HCT116 (cell line): ENCODE measurements around the gene KSR2.

ENCODE experiments used
- EZH2phosphoT487 ChIP-seq: fragments of 200-600 bp; IDR thresholded peaks from 2 replicates; pipeline ENCODE4 v1.6.1; 2018; ENCODE audit warnings: antibody characterized with exemption, borderline replicate concordance
- POLR2A ChIP-seq: IDR thresholded peaks from 2 replicates; pipeline ENCODE4 v1.7.0; 2011; ENCODE audit warnings: borderline replicate concordance; ENCODE audit not compliant: insufficient read depth, insufficient read length; ENCODE audit errors: extremely low read depth
- POLR2AphosphoS5 ChIP-seq: IDR thresholded peaks from 2 replicates; pipeline ENCODE4 v1.6.1; 2011; ENCODE audit warnings: mild to moderate bottlenecking, low read depth, low read length, moderate library complexity
- ZNF274 ChIP-seq: fragments of 200-500 bp; sonication (Bioruptor generic); IDR thresholded peaks from 2 replicates; pipeline ENCODE4 v1.6.1; 2014; ENCODE audit warnings: mild to moderate bottlenecking, low read depth, low read length, inconsistent platforms
- TF ChIP-seq, protein P1 (sequence below), 3 experiments: fragments of 200-600 bp in 1 of 3; sonication (generic) in 1 of 3; IDR thresholded peaks in 2 of 3; conservative IDR thresholded peaks in 1 of 3; 2 replicates each; pipeline ENCODE4 v1.5.1; 2012 to 2017; ENCODE audit warnings: low read depth in 2 of 3, low read length in 2 of 3, antibody characterized with exemption in 1 of 3, borderline replicate concordance in 1 of 3, control low read depth in 1 of 3, mild to moderate bottlenecking in 1 of 3, mixed read lengths in 1 of 3, mixed run types in 1 of 3, moderate library complexity in 1 of 3; ENCODE audit not compliant: insufficient read depth in 1 of 3

DNA sequence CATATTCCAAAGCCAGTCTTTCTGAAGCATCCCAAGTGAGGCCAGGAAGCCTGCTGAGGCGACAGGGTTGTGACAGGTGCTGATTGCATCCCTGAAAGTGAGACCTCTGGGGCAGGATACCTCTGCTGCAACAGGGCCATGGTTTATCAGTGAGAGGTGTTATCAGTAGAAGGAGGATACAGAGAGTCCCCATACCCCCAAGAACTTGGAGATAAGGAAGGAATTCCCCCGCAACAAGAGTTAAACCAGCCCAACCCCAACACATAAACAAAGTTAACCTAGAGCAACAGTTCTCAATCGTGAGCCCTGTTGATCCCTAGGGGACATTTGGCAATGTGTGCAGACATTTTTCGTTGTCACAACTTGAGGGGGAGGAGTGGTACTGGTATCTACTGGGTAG is 374.3 kb downstream of the KSR2 start:
- TF ChIP-seq POLR2AphosphoS5 (no peak), POLR2A (no peak), ZNF274 (no peak), EZH2phosphoT487 (no peak)
- TF ChIP-seq, protein P1, sequence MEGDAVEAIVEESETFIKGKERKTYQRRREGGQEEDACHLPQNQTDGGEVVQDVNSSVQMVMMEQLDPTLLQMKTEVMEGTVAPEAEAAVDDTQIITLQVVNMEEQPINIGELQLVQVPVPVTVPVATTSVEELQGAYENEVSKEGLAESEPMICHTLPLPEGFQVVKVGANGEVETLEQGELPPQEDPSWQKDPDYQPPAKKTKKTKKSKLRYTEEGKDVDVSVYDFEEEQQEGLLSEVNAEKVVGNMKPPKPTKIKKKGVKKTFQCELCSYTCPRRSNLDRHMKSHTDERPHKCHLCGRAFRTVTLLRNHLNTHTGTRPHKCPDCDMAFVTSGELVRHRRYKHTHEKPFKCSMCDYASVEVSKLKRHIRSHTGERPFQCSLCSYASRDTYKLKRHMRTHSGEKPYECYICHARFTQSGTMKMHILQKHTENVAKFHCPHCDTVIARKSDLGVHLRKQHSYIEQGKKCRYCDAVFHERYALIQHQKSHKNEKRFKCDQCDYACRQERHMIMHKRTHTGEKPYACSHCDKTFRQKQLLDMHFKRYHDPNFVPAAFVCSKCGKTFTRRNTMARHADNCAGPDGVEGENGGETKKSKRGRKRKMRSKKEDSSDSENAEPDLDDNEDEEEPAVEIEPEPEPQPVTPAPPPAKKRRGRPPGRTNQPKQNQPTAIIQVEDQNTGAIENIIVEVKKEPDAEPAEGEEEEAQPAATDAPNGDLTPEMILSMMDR (IDR thresholded peaks at IDR 0.05 in 2 of 3, conservative IDR thresholded peaks at IDR 0.05 in 1 of 3; ENCODE audit: borderline replicate concordance in 1 of 3, insufficient read depth in 1 of 3, low read depth in 2 of 3, low read length in 2 of 3), result no peak
